SH-SY5Y (cell line): ENCODE results near the gene UST.

Experiments used
- GATA2 ChIP-seq: IDR thresholded peaks from 2 replicates; pipeline ENCODE4 v1.6.1; 2011; ENCODE audit warnings: mild to moderate bottlenecking, low read depth, low read length
- GATA3 ChIP-seq: IDR thresholded peaks from 2 replicates; pipeline ENCODE4 v1.6.1; 2011; ENCODE audit warnings: low read depth, mild to moderate bottlenecking, low read length, moderate library complexity

DNA sequence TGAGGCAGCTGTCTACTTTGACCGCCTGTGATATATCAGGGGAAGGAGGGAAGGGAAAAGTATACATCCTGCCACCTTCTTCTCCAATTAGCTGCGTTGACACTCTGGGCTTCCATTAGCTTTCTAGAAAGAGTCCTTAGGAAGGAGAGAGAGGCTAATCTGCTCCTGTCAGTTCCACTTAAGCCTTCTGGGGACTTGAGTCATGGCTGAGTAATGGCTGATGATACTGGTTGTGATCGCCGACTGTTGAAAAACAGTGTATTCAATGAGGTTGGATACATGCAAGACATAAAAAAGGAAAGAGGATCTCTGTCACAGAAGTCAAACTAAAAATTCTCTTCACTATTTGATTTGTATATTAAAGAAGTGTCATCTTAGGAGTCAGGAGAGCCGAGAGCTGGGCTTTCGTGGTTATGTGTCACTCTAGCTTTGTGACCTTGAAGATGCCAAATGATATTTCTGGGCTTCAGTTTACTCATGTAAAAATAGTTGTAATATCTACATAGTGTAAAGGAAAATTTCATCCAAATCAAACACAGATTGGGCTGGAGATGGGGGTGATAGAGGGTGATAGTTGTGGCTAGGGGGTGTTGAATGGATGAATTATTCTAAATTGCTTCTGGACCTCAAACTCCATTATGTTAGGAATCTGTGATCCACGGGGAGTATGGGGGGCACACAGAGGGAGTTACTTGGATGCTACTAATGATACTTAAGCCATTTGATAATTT, 189.0 kb downstream of the UST start:
- TF ChIP-seq GATA3, result no peak
- TF ChIP-seq GATA2, result no peak
